Raji (cell line): ENCODE data around the gene BRD4.

Experiments
- POLR2A ChIP-seq: IDR thresholded peaks from 2 replicates; pipeline ENCODE4 v1.6.1; 2011; ENCODE audit warnings: low read depth, low read length, control low read depth; ENCODE audit not compliant: insufficient read depth

The BRD4 gene

GRCh38 chr19:15251749-15252397, 80.5 kb downstream of the BRD4 start:
- TF ChIP-seq POLR2A, result no peak

- no peak for TF ChIP-seq POLR2A
Observed at GRCh38 chr19:15251010-15251748, 81.2 kb downstream of the BRD4 start.

- no peak for TF ChIP-seq POLR2A
Observed at GRCh38 chr19:15250640-15250993, 81.7 kb downstream of the BRD4 start.

- TF ChIP-seq POLR2A, result no peak
Observed at GRCh38 chr19:15249972-15250639, 82.2 kb downstream of the BRD4 start.

GRCh38 chr19:15249528-15249874, 82.8 kb downstream of the BRD4 start:
- TF ChIP-seq POLR2A, result no peak

GRCh38 chr19:15248648-15249527, 83.5 kb downstream of the BRD4 start:
- TF ChIP-seq POLR2A, result no peak

- TF ChIP-seq POLR2A, result no peak
Observed at GRCh38 chr19:15248106-15248505, 84.2 kb downstream of the BRD4 start.

GRCh38 chr19:15247107-15248014, 85.0 kb downstream of the BRD4 start:
- no peak for TF ChIP-seq POLR2A

- TF ChIP-seq POLR2A, result no peak
Observed at GRCh38 chr19:15246198-15246481, 86.2 kb downstream of the BRD4 start.

- no peak for TF ChIP-seq POLR2A
Observed at GRCh38 chr19:15245370-15246197, 86.8 kb downstream of the BRD4 start.

GRCh38 chr19:15244808-15245207, 87.5 kb downstream of the BRD4 start:
- no peak for TF ChIP-seq POLR2A

- TF ChIP-seq POLR2A, result no peak
Observed at GRCh38 chr19:15244106-15244803, 88.1 kb downstream of the BRD4 start.
